BLaER1 (cell line): ENCODE results near the gene MCM7.

Experiments used
- H3K27ac ChIP-seq: shearing (Covaris generic); formaldehyde crosslinking; 2 replicates; pipeline ENCODE4 v1.8.1; 2022
- H3K27me3 ChIP-seq: shearing (Covaris generic); formaldehyde crosslinking; 2 replicates; pipeline ENCODE4 v1.8.1; 2022
- H3K36me3 ChIP-seq: shearing (Covaris generic); formaldehyde crosslinking; 2 replicates; pipeline ENCODE4 v1.8.1; 2022
- H3K4me1 ChIP-seq: shearing (Covaris generic); formaldehyde crosslinking; 2 replicates; pipeline ENCODE4 v1.8.1; 2022
- H3K4me2 ChIP-seq: shearing (Covaris generic); formaldehyde crosslinking; 2 replicates; pipeline ENCODE4 v1.8.1; 2022
- H3K4me3 ChIP-seq: shearing (Covaris generic); formaldehyde crosslinking; 2 replicates; pipeline ENCODE4 v1.8.1; 2022
- H3K9ac ChIP-seq: shearing (Covaris generic); formaldehyde crosslinking; 2 replicates; pipeline ENCODE4 v1.8.1; 2022
- H3K9me3 ChIP-seq: shearing (Covaris generic); formaldehyde crosslinking; 2 replicates; pipeline ENCODE4 v1.8.1; 2022
- H4K20me1 ChIP-seq: shearing (Covaris generic); formaldehyde crosslinking; 2 replicates; pipeline ENCODE4 v1.8.1; 2022
- Cebpa-rat ChIP-seq: shearing (Covaris generic); IDR thresholded peaks from 2 replicates; pipeline ENCODE4 v1.8.1; 2022

Gene MCM7

DNA sequence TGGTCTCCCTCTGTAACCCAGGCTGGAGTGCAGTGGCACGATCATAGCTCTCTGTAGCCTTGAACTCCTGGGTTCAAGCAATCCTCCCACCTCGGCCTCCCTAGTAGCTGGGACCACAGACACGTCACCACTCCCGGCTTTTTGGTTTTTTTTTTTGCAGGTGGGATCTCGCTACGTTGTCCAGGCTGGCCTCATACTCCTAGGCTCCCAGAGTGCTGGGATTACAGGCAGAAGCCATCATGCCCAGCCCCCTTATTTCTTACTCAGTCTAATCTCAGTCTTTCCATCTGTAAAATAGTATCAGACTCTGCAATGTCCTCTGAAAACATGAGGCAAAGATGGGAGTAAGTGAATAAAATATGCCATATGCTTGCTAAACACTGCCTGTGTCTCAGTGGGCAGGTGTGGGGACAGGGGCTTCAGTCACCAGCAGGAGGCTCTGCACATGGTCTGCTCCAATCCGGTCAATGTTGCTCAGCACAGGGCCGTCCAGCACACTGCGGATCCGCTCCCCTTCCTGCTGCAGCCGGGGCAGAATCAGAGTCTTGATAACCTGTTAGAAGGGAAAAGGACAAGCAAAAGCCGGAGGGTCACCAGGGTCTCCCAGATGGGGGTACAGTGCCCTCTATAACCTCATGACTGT is 8.4 kb upstream of the MCM7 start:
- H3K27ac ChIP-seq, result no peak overlapping the region
- no peak for TF ChIP-seq Cebpa-rat
- no peaks in the 10 kb centered on the region for H4K20me1 ChIP-seq
- no peaks in the 10 kb centered on the region for H3K27me3 ChIP-seq
- H3K9ac ChIP-seq, result no peak overlapping the region
- no peaks in the 10 kb centered on the region for H3K9me3 ChIP-seq
- H3K4me1 ChIP-seq, result peaks cover 21% of the 10 kb centered on the region
- H3K4me3 ChIP-seq, result no peak overlapping the region
- peaks cover 99% of the 10 kb centered on the region for H3K36me3 ChIP-seq
- no peak overlapping the region for H3K4me2 ChIP-seq

DNA sequence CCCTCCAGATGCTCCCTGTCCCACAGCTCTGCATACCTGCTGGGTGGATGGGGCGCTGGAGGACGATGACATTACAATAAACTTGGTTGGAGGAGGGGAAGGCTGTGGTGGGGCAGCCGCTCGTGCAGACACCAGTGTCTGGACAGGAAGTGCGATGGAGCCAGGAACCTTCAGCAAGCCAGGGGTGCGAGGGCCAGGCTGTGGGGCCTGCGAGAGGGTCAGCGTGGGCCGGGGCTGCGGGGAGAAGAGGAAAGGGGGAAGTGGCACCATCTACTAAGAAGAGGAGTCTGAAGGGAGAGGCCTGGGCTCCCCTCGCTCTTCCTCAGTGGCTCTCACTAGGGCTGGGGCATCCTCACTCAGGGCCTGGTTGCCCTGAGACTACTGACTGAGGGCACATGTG is 6.7 kb upstream of the MCM7 start:
- Histone ChIP-seq H3K27ac (no peak overlapping the region), H3K36me3 (peaks cover 100% of the 10 kb centered on the region), H3K4me1 (peaks cover 39% of the 10 kb centered on the region), H3K9ac (no peak overlapping the region), H3K4me3 (no peak overlapping the region), H3K4me2 (no peak overlapping the region), H4K20me1 (no peaks in the 10 kb centered on the region), H3K27me3 (no peaks in the 10 kb centered on the region), H3K9me3 (no peaks in the 10 kb centered on the region)
- no peak for TF ChIP-seq Cebpa-rat

DNA sequence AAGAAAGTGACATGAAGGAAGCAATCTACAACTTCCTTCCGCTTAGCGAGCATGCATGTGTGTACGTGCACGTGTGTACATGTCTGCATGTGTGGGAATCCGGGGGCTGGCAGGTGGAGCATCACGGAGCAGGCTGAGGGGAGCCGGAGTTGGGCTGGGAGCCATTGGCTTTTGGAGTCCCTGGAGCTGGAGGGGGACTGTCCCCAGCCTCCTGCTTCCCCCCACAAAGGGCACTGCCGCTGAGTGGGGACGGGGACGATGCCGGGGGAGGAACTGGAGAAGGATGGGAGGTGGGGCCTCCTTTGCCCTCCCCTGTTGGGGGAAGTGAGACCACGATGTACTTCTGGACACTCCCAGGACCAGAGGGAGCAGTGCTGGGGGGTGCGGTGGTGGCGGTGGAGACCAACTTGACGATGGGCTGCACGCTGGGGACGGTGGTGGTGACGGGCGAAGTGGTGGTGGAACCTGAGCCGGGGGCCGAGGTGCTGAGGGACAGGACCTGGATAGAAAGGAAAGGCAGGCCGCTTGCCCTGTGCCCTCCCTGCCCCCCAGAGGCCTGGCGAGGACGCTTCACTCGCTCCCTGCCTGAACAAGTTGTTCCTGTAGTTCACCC is 6.0 kb upstream of the MCM7 start:
- Histone ChIP-seq H3K36me3 (peaks cover 96% of the 10 kb centered on the region), H3K4me2 (no peak overlapping the region), H3K27me3 (no peaks in the 10 kb centered on the region), H4K20me1 (no peaks in the 10 kb centered on the region), H3K9me3 (no peaks in the 10 kb centered on the region), H3K9ac (no peak overlapping the region), H3K27ac (no peak overlapping the region), H3K4me3 (no peak overlapping the region), H3K4me1 (peaks cover 40% of the 10 kb centered on the region)
- TF ChIP-seq Cebpa-rat, result no peak

DNA sequence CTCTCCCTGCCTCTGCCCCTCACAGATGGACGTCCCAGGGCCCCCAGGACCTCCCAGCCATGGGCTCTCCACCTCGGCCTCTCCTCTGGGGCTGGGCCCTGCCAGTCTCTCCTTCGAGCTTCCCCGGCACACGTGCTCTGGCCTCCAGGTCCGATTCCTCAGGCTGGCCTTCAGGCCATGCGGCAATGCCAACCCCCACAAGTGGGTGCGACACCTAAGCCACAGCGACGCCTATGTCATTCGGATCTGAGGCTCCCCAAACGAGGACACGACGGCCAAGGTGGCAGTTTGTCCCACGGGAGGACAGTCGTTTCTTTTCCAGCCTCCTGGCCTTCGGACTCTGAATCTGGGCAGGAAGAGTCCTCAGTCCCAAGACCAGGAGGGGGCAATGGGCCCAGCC is 5.4 kb upstream of the MCM7 start:
- no peak overlapping the region for H3K4me2 ChIP-seq
- TF ChIP-seq Cebpa-rat, result no peak
- H4K20me1 ChIP-seq, result no peaks in the 10 kb centered on the region
- H3K9ac ChIP-seq, result no peak overlapping the region
- no peak overlapping the region for H3K27ac ChIP-seq
- H3K36me3 ChIP-seq, result peaks cover 90% of the 10 kb centered on the region
- no peak overlapping the region for H3K4me3 ChIP-seq
- no peaks in the 10 kb centered on the region for H3K9me3 ChIP-seq
- H3K4me1 ChIP-seq, result peaks cover 36% of the 10 kb centered on the region
- no peaks in the 10 kb centered on the region for H3K27me3 ChIP-seq

DNA sequence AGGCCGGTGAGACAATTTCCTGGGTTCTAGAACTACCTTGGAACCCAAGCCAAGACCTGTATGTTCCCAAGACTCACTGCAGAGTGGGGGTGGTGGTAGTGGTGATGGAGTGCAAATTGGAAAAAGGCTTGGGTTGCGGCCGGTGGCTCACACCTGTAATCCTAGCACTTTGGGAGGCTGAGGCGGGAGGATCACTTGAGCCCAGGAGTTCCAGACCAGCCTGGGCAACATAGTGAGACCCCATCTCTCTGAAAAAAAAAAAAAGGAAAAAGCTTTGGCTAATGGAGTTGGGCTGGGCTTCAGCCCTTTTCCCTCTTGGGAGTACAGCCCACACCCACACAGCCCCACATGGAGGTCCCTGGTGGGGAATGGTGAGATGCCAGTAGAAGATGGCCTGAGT is 4.3 kb upstream of the MCM7 start:
- H3K4me1 ChIP-seq, result peaks cover 29% of the 10 kb centered on the region
- H4K20me1 ChIP-seq, result no peaks in the 10 kb centered on the region
- no peak overlapping the region for H3K4me2 ChIP-seq
- H3K4me3 ChIP-seq, result no peak overlapping the region
- no peaks in the 10 kb centered on the region for H3K9me3 ChIP-seq
- peaks cover 79% of the 10 kb centered on the region for H3K36me3 ChIP-seq
- no peak overlapping the region for H3K27ac ChIP-seq
- no peak overlapping the region for H3K9ac ChIP-seq
- TF ChIP-seq Cebpa-rat, result no peak
- no peaks in the 10 kb centered on the region for H3K27me3 ChIP-seq

DNA sequence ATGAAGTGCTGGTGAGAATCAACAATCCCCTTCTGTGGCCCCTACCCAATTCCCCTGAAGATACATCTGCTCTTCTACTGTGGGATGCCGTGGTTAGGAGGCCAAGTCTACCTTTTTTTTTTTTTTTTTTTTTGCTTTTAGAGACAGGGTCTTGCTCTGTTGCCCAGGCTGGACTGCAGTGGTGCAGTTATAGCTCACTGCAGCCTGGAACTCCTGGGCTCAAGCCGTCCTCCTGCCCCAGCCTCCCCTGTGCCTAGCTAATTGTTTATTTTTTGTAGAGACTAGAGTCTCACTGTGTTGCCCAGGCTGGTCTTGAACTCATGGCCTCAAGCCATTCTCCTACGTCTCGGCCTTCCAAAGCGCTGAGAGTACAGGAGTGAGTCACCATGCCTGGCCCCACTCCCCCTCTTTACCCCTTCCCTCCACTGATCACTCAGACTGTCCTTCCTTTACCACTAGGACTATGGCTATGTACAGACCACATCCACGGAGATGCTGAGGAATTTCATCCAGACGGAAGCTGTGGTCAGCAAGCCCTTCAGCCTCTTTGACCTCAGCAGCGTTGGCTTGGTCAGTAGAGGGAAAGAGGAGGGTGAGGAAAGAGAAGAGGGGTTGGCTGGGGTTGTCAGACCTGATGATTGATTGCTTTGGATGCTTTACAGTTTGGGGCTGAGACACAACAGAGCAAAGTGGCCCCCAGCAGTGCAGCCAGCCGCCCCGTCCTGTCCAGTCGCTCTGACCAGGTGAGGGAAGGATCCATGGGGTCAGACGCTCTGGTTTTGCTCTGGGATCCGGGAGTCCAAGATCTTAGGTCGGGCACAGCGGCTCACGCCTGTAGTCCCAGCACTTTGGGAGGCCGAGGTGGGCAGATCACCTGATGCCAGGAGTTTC is 2.0 kb upstream of the MCM7 start:
- peak overlapping the region; percentile 99 for H3K9ac ChIP-seq
- peaks cover 74% of the 10 kb centered on the region for H3K36me3 ChIP-seq
- peak overlapping the region; percentile 99; the same call in 1 of the 2 replicates for H3K27ac ChIP-seq
- peaks cover 46% of the 10 kb centered on the region for H3K4me1 ChIP-seq
- 0 out of 2 replicates have a peak overlapping the region, but pooled peaks have one; percentile 91 for H3K4me3 ChIP-seq
- H4K20me1 ChIP-seq, result peaks cover 20% of the 10 kb centered on the region
- H3K9me3 ChIP-seq, result no peaks in the 10 kb centered on the region
- peak overlapping the region; percentile 87 for H3K4me2 ChIP-seq
- H3K27me3 ChIP-seq, result no peaks in the 10 kb centered on the region
- TF ChIP-seq Cebpa-rat, result no peak

DNA sequence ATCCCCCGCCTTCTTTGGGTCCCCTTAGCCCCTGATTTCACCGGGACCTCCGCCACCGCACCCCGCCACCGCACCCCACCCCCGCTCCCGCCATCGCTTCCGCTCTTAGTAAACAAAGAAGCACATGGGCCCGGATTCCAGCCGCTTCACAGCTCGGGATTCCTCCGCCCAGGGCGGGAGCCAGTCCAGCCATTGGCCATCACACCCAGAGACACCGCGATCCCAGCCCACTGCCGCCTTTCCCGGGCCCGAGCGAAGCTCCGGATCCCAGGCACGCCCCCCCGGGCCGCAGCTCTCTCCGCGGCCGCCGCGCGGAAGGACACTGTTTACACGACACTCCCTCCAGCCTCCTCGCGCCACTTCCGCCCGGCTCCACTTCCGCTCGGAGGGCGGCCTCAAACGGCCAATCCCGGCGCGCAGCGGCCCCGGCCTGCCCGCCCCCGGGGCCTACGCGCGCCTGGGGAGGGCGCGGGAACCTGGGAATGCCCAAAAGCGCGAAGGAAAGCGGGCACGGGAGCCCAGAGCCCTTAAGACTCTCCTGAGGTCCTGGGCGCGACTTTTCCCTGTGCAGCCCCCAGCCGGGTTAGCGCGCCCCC is 679 bp downstream of the MCM7 start:
- Histone ChIP-seq H3K36me3 (peaks cover 74% of the 10 kb centered on the region), H3K27me3 (no peaks in the 10 kb centered on the region), H4K20me1 (peaks cover 47% of the 10 kb centered on the region), H3K9me3 (no peaks in the 10 kb centered on the region), H3K9ac (peak overlapping the region; percentile 99), H3K4me1 (peaks cover 63% of the 10 kb centered on the region), H3K4me3 (peak overlapping the region; percentile 91), H3K27ac (peak overlapping the region; percentile 99), H3K4me2 (peak overlapping the region; percentile 87)
- TF ChIP-seq Cebpa-rat, result no peak

DNA sequence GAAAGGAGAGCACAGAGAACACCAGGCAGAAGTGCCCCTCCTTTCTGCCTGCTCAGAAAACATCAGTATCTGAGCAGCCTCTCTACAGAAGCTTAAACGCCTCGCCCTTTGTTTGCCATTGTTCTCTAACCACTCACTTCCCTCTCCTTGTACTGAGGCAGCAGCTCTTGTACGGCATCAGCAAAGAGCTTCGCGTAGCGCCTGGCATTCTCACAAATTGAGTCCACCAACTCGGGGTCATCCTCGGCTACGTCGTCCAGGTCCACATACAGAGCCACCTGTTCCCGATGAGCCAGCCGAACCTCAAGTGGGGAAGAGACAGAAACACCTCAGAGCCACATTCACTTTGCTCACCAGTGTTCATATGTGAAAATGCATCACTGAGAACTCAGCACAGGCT is 1.7 kb downstream of the MCM7 start:
- Histone ChIP-seq H3K4me3 (peak overlapping the region; percentile 91), H4K20me1 (peaks cover 57% of the 10 kb centered on the region), H3K9me3 (no peaks in the 10 kb centered on the region), H3K27ac (peak overlapping the region; percentile 99), H3K4me2 (peak overlapping the region; percentile 87), H3K4me1 (peaks cover 60% of the 10 kb centered on the region), H3K36me3 (peaks cover 74% of the 10 kb centered on the region), H3K9ac (peak overlapping the region; percentile 99), H3K27me3 (no peaks in the 10 kb centered on the region)
- TF ChIP-seq Cebpa-rat, result no peak

DNA sequence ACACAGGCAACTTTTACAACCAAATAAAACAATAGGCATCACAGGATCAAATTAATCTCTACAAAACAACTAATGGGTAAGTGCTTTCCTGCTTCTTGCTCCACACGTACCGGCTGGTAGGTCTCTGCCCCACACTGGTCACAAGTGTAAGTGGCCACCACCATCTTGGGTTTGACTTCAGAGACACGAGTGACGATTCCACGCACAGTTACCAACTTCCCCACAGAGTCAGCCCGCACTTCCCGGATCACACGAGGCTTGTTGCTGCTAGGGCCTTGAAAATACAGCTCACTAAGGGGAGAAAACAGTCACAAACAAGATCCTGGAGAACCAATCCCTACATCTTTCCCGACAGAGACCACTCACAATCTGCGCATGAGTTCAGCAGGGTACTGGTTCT is 2.3 kb downstream of the MCM7 start:
- TF ChIP-seq Cebpa-rat, result no peak
- Histone ChIP-seq H4K20me1 (peaks cover 63% of the 10 kb centered on the region), H3K9ac (peak overlapping the region; percentile 99), H3K4me3 (peak overlapping the region; percentile 91), H3K9me3 (no peaks in the 10 kb centered on the region), H3K4me1 (peaks cover 55% of the 10 kb centered on the region), H3K4me2 (peak overlapping the region; percentile 87), H3K27me3 (no peaks in the 10 kb centered on the region), H3K27ac (peak overlapping the region; percentile 99), H3K36me3 (peaks cover 74% of the 10 kb centered on the region)
